Iris pigment epithelial cell (primary cell): ENCODE results near the gene OSMR.

Experiments
- DNase-seq: peaks from one replicate; pipeline ENCODE4 v3.0.0-alpha.2; 2011; ENCODE audit warnings: low read depth

The OSMR gene

DNA sequence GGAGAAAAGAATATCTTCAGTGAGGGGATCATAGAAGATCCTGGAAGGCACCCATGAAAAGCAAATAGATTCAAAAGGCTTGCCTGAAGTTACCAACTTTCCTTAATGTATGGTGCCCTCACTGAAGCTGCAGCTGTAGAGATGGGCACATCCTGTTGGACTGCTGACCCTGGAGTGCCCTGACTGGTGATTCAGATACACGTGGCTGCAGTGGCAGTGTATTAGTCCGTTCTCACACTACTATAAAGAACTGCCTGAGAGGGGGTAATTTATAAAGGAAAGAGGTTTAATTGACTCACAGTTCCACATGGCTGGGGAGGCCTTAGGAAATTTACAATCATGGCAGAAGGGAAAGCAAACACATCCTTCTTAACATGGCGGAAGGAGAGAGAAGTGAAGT lies 80.3 kb downstream of the OSMR start:
- peak; percentile 67 for DNase-seq

- no peak for DNase-seq
These were observed 81.7 kb downstream of the OSMR start for GRCh38 chr5:38927470-38927869.

DNA sequence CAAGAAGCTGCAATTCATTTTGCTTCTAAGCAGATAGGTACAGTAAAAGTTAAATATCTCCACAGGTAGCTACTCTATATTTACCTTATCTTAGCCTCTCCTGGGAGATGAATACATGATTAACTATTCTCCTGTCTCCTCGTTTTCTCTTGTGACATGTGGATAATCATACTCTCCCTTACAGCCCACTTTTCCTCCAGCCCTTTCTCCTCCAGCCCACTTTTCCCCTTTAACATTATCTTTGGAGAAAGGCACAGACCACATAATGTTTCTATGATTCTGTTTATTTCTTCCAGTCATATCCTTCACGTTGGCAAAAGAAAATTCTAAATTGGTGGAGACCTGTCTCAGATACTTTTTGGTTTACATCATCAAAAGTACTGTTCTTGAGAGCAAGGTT lies 84.0 kb downstream of the OSMR start:
- no peak for DNase-seq

DNA sequence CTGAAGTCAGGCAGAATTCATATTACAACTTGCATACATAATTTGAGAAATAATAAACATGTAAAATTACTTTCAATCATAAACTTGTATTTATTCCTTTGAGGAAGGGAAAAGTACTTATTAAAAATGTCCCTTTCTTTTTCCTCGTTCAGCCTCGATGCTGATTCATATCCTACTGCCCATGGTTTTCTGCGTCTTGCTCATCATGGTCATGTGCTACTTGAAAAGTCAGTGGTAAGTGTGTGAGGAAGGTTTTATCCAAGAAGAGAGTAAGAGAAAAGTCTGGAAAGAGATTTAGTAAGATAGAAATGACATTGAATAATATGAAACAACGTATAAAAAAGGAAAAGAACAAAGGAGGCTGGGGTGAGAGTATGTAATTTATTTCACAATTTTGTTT lies 85.9 kb downstream of the OSMR start:
- DNase-seq, result peak; percentile 38

DNA sequence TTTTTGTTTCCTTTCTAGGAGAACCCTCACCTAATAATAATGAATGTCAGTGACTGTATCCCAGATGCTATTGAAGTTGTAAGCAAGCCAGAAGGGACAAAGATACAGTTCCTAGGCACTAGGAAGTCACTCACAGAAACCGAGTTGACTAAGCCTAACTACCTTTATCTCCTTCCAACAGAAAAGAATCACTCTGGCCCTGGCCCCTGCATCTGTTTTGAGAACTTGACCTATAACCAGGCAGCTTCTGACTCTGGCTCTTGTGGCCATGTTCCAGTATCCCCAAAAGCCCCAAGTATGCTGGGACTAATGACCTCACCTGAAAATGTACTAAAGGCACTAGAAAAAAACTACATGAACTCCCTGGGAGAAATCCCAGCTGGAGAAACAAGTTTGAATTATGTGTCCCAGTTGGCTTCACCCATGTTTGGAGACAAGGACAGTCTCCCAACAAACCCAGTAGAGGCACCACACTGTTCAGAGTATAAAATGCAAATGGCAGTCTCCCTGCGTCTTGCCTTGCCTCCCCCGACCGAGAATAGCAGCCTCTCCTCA lies 87.1 kb downstream of the OSMR start:
- DNase-seq, result no peak

- DNase-seq, result no peak
These were observed 89.6 kb downstream of the OSMR start for GRCh38 chr5:38935437-38935836.

- DNase-seq, result no peak
These were observed 90.5 kb downstream of the OSMR start for GRCh38 chr5:38936269-38936668.

DNA sequence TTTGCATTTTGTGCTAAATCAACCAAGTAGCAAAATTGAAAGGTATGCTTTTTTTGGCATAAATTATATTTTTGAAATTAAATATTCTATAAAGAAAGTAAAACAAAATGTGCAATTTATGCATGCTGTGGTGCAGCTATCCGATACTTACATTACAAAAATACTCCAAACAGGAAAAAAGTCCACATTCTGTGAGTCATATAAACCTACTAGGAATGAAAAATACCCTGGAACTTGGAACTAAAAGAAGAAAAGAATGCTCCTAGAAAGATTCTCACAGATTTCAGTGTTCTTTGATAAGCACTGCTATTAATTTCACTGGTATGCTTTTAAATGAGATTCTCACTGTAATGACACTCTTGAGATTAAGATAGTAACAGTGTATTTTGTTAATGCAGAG lies 92.6 kb downstream of the OSMR start:
- peak; percentile 41 for DNase-seq

- no peak for DNase-seq
These were observed 93.2 kb downstream of the OSMR start for GRCh38 chr5:38938973-38939372.

GRCh38 chr5:38940230-38940858 lies 94.5 kb downstream of the OSMR start:
- no peak for DNase-seq

GRCh38 chr5:38941912-38942311 lies 96.1 kb downstream of the OSMR start:
- DNase-seq, result no peak

DNA sequence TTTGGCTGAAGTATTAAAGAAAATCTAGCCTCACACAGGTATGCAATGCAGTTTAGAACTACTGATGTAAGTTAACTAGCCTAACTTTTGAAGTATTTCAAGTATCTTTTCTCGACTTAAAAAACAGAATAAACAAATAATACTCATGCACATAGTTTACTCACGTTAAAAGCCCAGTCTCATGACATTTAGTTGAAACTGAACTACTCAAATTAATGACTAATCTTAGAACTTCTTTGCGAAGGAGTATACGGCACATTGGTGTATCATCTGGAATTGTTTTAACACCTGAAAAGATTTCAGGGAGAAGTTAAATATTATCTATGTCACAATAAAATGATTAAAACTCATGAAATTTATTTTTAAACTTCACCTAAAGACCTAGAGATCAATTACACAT lies 98.5 kb downstream of the OSMR start:
- DNase-seq, result no peak

DNA sequence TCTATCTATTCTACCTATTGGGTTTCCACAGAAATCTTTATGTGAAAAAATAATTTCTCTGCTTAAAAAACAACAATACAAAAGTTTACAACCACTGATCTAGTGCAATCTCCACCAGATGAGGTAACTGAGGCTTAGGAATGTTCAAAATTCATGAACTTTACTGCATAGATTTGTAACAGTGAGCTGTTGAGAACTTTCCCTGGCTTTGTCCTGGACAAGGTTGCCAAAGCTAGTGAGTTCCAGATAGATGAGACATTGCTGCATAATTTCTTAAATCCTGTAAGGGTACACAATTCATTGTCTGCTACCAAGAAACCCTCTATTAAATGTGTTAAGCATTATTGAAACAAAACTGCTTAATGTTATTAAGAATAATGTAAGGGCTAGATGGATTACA lies 102.7 kb downstream of the OSMR start:
- DNase-seq, result peak; percentile 91

- no peak for DNase-seq
These were observed 107.7 kb downstream of the OSMR start for GRCh38 chr5:38953426-38954012.

DNA sequence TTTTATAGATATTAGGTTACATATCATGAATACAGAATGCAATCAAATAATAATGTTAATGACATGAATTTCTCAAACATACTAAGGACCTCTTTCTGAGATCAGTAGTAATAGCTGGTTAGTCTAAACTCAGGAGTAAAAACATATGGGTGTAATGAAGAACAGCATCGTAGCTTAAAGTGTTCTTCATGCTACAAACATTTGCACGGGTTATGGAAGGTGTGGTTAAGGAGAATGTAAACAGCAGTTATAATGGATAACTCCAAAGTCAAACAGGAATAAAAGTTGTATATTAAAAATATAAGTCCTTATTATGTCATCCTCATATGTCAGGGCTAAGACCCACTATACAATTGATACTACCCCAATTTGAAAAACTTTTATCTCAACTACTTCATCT lies 115.9 kb downstream of the OSMR start:
- no peak for DNase-seq

DNA sequence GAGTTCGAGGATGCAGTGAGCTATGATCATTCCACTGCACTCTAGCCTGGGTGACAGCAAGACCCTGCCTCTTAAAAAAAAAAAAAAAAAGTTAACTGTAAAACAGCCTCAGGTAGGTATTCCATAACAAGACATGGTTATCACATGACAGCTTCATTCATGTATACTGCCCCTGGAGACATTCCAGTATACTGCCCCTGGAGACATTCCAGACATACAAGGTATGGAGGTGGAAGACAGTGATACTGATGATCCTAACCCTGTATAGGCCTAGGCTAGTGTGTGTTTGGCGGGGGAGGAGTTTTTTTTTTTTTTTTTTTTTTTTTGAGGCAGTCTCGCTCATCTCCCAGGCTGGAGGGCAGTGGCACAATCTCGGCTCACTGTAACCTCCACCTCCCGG lies 122.9 kb downstream of the OSMR start:
- no peak for DNase-seq

- DNase-seq, result no peak
These were observed 132.2 kb downstream of the OSMR start for GRCh38 chr5:38978036-38978435.

DNA sequence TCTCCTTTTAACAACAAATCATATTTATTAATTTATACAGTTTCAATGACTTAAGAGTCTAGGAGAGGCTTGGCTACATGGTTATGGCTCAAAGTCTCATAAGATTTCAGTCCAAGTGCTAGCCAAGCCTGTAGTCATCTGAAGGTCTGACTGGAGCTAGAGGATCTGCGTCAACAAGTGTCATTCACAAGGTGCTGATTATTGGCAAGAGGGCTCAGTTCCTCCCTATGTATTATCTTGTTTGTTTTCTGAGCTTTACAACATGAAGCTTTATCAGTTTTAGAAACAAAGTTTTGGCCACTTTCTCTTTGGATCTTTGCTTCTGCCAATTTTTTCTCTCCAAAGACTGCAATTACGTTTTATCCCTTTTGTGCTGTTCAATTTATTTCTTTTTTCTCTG lies 133.7 kb downstream of the OSMR start:
- peak; percentile 3 for DNase-seq
